ENCODE measurements around the gene FDCSP.
"Not testable (repeated sequence)": the region's sequence is repeated elsewhere in the genome, so short reads cannot be mapped to it uniquely, and the experiment has no call there.

The FDCSP gene

DNA sequence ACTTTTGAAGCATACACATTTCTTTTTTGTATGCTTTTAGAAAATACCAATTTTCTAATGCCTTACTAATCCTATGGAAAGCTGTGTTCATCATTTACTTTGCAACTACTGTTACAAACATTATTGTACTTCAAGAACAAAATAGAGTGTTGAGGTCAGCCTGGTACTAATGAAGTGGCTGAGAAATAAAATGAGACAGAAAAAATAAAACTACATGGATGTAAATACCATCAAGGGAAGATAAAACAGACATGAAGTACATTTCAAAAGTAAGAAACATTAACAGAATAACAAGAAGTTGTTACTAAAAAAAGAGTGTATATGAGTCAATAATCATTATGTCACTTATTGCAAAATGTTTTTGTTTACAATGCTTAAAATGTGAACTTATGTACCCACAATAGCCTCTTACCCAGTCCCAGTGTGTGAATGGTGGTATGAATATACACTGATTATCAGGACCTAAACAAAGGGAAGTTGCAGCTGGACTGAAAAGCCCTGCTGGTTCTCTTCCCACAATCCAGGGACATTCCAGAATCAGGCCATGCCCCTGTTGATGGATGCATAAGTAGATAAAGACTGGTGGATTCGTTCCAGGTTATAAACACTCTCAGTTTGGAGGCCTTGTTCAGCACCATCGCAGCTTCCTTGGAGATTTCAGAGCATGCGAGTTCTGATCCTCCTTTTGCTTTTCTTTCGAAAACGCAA, 14.1 kb downstream of the FDCSP start:
- DNase-seq: no peak

- not testable (repeated sequence) for DNase-seq
These were observed 16.4 kb downstream of the FDCSP start, which contains the start of gene CSN3 for GRCh38 chr4:70242297-70242696. Gene CSN3, plus strand, starts transcription at chr4:70242597. Its CDS starts 2,223 bp downstream, at chr4:70244820.

DNA sequence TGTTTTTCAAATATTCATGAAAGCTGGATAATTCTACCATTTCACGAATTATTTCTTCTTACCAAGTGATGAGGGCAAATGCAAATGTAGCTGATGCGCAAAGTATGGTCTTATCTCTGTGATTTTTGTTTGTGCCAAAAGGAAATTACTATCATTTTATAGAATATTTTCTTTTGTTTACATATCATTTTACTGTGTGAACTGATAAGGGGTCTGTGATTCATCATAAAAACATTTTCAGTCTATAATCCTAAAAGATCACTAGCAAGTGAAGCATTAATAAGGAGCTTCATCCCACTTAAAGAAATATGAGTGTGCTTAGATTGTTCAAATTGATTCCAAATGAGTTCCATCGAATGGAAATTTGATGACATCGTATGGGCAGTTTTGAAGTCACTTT, 17.2 kb downstream of the FDCSP start:
- DNase-seq: no peak

- DNase-seq: no peak
These were observed 25.5 kb downstream of the FDCSP start for GRCh38 chr4:70251250-70251944.

GRCh38 chr4:70251945-70252277, 26.0 kb downstream of the FDCSP start:
- DNase-seq: no peak

- DNase-seq: no peak
These were observed 43.8 kb downstream of the FDCSP start for GRCh38 chr4:70269674-70270073.

- DNase-seq: no peak
These were observed 51.2 kb downstream of the FDCSP start for GRCh38 chr4:70277121-70277520.

GRCh38 chr4:70280567-70280966, 54.6 kb downstream of the FDCSP start:
- DNase-seq: no peak

All from cortex of kidney (tissue), 1 donor.